Bronchial epithelial cell (primary cell): Measurements from ENCODE around the gene PHACTR1. TPM values are rescaled to one million over a fixed set of nuclear protein-coding genes. Genes with fewer than 3 reads are reported as not detected.

Experiments
- DNase-seq: peaks from one replicate; pipeline ENCODE4 v3.0.0-alpha.2; 2010; ENCODE audit warnings: low read depth
- FAIRE-seq: peaks from 2 replicates; lab custom pipeline; 2011; peaks lifted over from hg19 to GRCh38; lab: Jason Lieb, UNC
- H3K27me3 ChIP-seq: 2 replicates; pipeline ENCODE4 v1.5.1; 2011; ENCODE audit warnings: low read length; ENCODE audit not compliant: control insufficient read depth, insufficient read depth
- H3K36me3 ChIP-seq: 2 replicates; pipeline ENCODE4 v1.5.1; 2011; ENCODE audit warnings: low read length; ENCODE audit not compliant: control insufficient read depth, insufficient read depth
- H3K4me3 ChIP-seq: 2 replicates; pipeline ENCODE4 v1.5.1; 2011; ENCODE audit warnings: mild to moderate bottlenecking, low read depth, low read length, control low read depth
- total RNA-seq: library from RNA; depleted of rRNA; stranded (reverse); fragments of >200 nt; gene quantifications from 2 replicates; pipeline ENCODE4 v1.2.1, GENCODE V29; 2014
- TF ChIP-seq, protein P1 (sequence below): IDR thresholded peaks from 2 replicates; pipeline ENCODE4 v1.5.1; 2011; ENCODE audit warnings: mild to moderate bottlenecking, moderate library complexity, low read length, control low read depth, inconsistent platforms; ENCODE audit not compliant: insufficient read depth, severe bottlenecking

PHACTR1 gene
- total RNA-seq, 1 donor from 2014 or later: under 0.01 TPM

- no peak for FAIRE-seq
- no peak for DNase-seq
- TF ChIP-seq, protein P1, sequence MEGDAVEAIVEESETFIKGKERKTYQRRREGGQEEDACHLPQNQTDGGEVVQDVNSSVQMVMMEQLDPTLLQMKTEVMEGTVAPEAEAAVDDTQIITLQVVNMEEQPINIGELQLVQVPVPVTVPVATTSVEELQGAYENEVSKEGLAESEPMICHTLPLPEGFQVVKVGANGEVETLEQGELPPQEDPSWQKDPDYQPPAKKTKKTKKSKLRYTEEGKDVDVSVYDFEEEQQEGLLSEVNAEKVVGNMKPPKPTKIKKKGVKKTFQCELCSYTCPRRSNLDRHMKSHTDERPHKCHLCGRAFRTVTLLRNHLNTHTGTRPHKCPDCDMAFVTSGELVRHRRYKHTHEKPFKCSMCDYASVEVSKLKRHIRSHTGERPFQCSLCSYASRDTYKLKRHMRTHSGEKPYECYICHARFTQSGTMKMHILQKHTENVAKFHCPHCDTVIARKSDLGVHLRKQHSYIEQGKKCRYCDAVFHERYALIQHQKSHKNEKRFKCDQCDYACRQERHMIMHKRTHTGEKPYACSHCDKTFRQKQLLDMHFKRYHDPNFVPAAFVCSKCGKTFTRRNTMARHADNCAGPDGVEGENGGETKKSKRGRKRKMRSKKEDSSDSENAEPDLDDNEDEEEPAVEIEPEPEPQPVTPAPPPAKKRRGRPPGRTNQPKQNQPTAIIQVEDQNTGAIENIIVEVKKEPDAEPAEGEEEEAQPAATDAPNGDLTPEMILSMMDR: no peak
- Histone ChIP-seq H3K36me3 (no peaks in the 10 kb centered on the region), H3K4me3 (no peak overlapping the region), H3K27me3 (no peaks in the 10 kb centered on the region)
These were observed 532.0 kb downstream of the PHACTR1 start for GRCh38 chr6:13248584-13248985.

GRCh38 chr6:13248994-13249393, 532.4 kb downstream of the PHACTR1 start:
- no peaks in the 10 kb centered on the region for H3K36me3 ChIP-seq
- TF ChIP-seq, protein P1: no peak
- no peaks in the 10 kb centered on the region for H3K27me3 ChIP-seq
- H3K4me3 ChIP-seq: no peak overlapping the region
- DNase-seq: no peak
- FAIRE-seq: no peak

DNA sequence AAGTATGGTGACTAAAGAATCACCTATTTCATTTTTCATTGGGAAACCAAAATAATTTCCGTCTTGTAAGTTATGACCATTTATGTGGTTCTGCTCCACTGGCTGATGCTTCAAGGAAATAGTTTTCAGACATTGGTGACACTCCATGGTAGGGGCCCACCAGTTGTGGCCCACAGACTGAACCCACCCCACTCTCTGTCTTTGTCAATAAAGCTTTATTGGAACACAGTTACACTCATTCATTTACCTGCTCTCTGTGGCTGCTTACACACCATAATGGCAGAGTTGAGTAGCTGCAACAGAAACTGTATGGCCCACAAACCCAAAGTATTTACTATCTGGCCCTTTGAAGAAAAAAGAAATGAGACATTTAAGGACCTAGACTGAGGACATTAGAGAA, 533.2 kb downstream of the PHACTR1 start:
- TF ChIP-seq, protein P1: no peak
- no peak overlapping the region for H3K4me3 ChIP-seq
- no peaks in the 10 kb centered on the region for H3K36me3 ChIP-seq
- FAIRE-seq: no peak
- no peaks in the 10 kb centered on the region for H3K27me3 ChIP-seq
- DNase-seq: no peak

DNA sequence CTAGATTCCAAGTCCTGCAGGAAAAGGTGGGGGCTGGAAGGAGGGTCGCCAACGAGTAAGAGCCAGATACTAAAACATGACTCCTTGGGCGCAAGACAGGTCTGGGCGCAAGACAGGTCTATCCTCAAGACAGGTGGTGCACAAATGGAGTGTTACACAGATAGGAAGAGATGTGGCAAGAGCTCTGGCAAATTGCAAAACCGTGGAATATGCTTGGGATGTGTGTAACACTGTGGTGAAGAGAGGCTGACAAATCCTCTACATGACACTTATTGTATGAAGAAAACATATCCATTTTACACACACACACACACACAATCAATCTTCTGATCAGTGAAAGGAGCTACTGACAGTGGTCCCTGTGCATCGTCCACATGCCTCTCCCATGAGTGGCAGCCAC, 534.1 kb downstream of the PHACTR1 start:
- H3K36me3 ChIP-seq: no peaks in the 10 kb centered on the region
- FAIRE-seq (peak; percentile 83), DNase-seq (peak; percentile 67)
- no peak overlapping the region for H3K4me3 ChIP-seq
- TF ChIP-seq, protein P1: no peak
- H3K27me3 ChIP-seq: no peaks in the 10 kb centered on the region

GRCh38 chr6:13251242-13251641, 534.7 kb downstream of the PHACTR1 start:
- DNase-seq: no peak
- H3K36me3 ChIP-seq: no peaks in the 10 kb centered on the region
- no peaks in the 10 kb centered on the region for H3K27me3 ChIP-seq
- TF ChIP-seq, protein P1: no peak
- H3K4me3 ChIP-seq: no peak overlapping the region
- no peak for FAIRE-seq

DNA sequence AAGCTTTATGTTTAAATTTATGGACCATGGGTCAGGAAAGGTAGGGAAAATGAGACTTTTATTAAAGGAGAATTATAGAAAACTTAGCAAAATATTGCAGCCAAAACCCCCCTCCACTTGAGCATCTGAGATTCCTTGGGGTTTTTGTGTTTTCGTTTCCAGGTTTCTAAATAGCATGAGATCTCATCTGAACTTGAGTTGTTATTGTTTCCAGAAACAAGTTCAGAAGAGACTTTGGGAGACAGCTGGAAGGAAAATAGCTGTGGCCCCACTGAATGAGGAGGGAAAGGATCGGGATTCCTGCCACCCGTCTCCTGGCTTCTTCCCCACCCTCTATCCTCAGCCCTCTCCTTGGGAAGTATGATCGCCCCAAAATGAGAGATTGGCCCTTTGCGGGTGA, 536.2 kb downstream of the PHACTR1 start:
- no peak for FAIRE-seq

More for the DNA sequence above, 536.2 kb downstream of the PHACTR1 start:
- Histone ChIP-seq H3K27me3 (no peaks in the 10 kb centered on the region), H3K36me3 (no peaks in the 10 kb centered on the region), H3K4me3 (no peak overlapping the region)
- TF ChIP-seq, protein P1: no peak
- DNase-seq: no peak
